H1 (cell line): ENCODE results near the gene GJB1. TPM values are rescaled to one million over a fixed set of nuclear protein-coding genes. Genes with fewer than 3 reads are reported as not detected.

Source experiments
- GABPA ChIP-seq: IDR thresholded peaks from 2 replicates; pipeline ENCODE4 v1.6.1; 2011; ENCODE audit warnings: mild to moderate bottlenecking, low read length, moderate library complexity, borderline replicate concordance; ENCODE audit not compliant: insufficient read depth
- SIN3A ChIP-seq, 2 experiments: IDR thresholded peaks in 1 of 2; conservative IDR thresholded peaks in 1 of 2; 2 replicates each; pipeline ENCODE4 v1.6.1; 2011 to 2012; ENCODE audit warnings: low read length in 2 of 2, improper control_type of control experiment in 1 of 2, low read depth in 1 of 2, mild to moderate bottlenecking in 1 of 2
- SRF ChIP-seq: IDR thresholded peaks from 2 replicates; pipeline ENCODE4 v1.6.1; 2011; ENCODE audit warnings: mild to moderate bottlenecking, low read depth, low read length, moderate library complexity
- TAF1 ChIP-seq: IDR thresholded peaks from 2 replicates; pipeline ENCODE4 v1.6.1; 2011; ENCODE audit warnings: mild to moderate bottlenecking, low read depth, low read length
- polyA plus RNA-seq, 7 experiments: library from polyadenylated mRNA; depleted of rRNA in 3 of 7; stranded (reverse) in 5 of 7; unstranded in 2 of 7; fragments of >200 nt in 5 of 7; fragments of 200-250 nt in 2 of 7; gene quantifications; 1 replicate in 5 of 7; 2 replicates in 1 of 7; 4 replicates in 1 of 7; pipeline versions ENCODE4 v1.2.1 to v1.2.3, GENCODE V29; 2011 to 2013; ENCODE audit warnings: missing spikeins in 2 of 7, mixed read lengths in 2 of 7
- total RNA-seq: library from RNA; stranded (reverse); fragmentation: NEBNext Ultra II Directional; extraction: Animal tissue kit (Norgen Biotek cat#: 25700); gene quantifications from 2 replicates; pipeline ENCODE4 v1.2.1, GENCODE V29; 2021
- TF ChIP-seq, protein P1 (sequence below): fragments of 300-600 bp; sonication (generic); IDR thresholded peaks from 2 replicates; pipeline ENCODE4 v1.7.1; 2012; ENCODE audit warnings: low read length, moderate library complexity, mild to moderate bottlenecking, inconsistent platforms; ENCODE audit not compliant: insufficient replicate concordance

The GJB1 gene
- total and polyA plus RNA-seq, 2 of the 8 experiments (the other 6 are each of a cell fraction or from before 2014, with no cell fraction given) = 0.14 TPM; not detected in 1

DNA sequence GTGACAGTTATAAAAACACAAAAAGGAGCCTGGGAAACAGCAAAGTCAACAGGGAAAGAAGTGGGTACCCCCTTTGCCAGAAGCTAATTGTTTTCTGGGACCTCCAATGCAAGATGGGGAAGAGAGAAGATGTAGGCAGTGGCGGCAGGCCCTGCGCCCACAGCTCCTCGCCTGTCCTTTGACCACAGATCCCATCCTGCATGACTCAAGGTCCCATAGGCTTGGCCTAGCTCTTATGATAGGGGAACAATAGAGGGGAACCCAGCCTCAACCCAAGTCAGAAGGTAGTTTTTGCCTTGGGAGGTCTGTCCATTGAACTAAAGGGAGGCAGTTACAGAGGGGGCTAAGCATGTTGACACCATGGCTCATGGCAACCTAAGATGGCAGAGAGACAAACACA is 16.8 kb downstream of the GJB1 start (continued):
- TF ChIP-seq SRF = no peak
- TF ChIP-seq, protein P1, sequence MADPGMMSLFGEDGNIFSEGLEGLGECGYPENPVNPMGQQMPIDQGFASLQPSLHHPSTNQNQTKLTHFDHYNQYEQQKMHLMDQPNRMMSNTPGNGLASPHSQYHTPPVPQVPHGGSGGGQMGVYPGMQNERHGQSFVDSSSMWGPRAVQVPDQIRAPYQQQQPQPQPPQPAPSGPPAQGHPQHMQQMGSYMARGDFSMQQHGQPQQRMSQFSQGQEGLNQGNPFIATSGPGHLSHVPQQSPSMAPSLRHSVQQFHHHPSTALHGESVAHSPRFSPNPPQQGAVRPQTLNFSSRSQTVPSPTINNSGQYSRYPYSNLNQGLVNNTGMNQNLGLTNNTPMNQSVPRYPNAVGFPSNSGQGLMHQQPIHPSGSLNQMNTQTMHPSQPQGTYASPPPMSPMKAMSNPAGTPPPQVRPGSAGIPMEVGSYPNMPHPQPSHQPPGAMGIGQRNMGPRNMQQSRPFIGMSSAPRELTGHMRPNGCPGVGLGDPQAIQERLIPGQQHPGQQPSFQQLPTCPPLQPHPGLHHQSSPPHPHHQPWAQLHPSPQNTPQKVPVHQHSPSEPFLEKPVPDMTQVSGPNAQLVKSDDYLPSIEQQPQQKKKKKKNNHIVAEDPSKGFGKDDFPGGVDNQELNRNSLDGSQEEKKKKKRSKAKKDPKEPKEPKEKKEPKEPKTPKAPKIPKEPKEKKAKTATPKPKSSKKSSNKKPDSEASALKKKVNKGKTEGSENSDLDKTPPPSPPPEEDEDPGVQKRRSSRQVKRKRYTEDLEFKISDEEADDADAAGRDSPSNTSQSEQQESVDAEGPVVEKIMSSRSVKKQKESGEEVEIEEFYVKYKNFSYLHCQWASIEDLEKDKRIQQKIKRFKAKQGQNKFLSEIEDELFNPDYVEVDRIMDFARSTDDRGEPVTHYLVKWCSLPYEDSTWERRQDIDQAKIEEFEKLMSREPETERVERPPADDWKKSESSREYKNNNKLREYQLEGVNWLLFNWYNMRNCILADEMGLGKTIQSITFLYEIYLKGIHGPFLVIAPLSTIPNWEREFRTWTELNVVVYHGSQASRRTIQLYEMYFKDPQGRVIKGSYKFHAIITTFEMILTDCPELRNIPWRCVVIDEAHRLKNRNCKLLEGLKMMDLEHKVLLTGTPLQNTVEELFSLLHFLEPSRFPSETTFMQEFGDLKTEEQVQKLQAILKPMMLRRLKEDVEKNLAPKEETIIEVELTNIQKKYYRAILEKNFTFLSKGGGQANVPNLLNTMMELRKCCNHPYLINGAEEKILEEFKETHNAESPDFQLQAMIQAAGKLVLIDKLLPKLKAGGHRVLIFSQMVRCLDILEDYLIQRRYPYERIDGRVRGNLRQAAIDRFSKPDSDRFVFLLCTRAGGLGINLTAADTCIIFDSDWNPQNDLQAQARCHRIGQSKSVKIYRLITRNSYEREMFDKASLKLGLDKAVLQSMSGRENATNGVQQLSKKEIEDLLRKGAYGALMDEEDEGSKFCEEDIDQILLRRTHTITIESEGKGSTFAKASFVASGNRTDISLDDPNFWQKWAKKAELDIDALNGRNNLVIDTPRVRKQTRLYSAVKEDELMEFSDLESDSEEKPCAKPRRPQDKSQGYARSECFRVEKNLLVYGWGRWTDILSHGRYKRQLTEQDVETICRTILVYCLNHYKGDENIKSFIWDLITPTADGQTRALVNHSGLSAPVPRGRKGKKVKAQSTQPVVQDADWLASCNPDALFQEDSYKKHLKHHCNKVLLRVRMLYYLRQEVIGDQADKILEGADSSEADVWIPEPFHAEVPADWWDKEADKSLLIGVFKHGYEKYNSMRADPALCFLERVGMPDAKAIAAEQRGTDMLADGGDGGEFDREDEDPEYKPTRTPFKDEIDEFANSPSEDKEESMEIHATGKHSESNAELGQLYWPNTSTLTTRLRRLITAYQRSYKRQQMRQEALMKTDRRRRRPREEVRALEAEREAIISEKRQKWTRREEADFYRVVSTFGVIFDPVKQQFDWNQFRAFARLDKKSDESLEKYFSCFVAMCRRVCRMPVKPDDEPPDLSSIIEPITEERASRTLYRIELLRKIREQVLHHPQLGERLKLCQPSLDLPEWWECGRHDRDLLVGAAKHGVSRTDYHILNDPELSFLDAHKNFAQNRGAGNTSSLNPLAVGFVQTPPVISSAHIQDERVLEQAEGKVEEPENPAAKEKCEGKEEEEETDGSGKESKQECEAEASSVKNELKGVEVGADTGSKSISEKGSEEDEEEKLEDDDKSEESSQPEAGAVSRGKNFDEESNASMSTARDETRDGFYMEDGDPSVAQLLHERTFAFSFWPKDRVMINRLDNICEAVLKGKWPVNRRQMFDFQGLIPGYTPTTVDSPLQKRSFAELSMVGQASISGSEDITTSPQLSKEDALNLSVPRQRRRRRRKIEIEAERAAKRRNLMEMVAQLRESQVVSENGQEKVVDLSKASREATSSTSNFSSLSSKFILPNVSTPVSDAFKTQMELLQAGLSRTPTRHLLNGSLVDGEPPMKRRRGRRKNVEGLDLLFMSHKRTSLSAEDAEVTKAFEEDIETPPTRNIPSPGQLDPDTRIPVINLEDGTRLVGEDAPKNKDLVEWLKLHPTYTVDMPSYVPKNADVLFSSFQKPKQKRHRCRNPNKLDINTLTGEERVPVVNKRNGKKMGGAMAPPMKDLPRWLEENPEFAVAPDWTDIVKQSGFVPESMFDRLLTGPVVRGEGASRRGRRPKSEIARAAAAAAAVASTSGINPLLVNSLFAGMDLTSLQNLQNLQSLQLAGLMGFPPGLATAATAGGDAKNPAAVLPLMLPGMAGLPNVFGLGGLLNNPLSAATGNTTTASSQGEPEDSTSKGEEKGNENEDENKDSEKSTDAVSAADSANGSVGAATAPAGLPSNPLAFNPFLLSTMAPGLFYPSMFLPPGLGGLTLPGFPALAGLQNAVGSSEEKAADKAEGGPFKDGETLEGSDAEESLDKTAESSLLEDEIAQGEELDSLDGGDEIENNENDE = no peak
- TF ChIP-seq GABPA = no peak
- no peak for TF ChIP-seq SIN3A (conservative IDR thresholded peaks at IDR 0.05 in 1 of 2, IDR thresholded peaks at IDR 0.05 in 1 of 2; ENCODE audit: low read depth in 1 of 2, low read length in 2 of 2)
- TF ChIP-seq TAF1 = no peak
